ENCODE results near the gene CDCA3.

GRCh38 chr12:6837370-6838060 lies 13.6 kb downstream of the CDCA3 start:
- TF ChIP-seq POLR2AphosphoS5 (IDR thresholded peaks at IDR 0.05) (no peak), POLR2A (IDR thresholded peaks at IDR 0.05) (no peak)
- TF ChIP-seq, protein P1, sequence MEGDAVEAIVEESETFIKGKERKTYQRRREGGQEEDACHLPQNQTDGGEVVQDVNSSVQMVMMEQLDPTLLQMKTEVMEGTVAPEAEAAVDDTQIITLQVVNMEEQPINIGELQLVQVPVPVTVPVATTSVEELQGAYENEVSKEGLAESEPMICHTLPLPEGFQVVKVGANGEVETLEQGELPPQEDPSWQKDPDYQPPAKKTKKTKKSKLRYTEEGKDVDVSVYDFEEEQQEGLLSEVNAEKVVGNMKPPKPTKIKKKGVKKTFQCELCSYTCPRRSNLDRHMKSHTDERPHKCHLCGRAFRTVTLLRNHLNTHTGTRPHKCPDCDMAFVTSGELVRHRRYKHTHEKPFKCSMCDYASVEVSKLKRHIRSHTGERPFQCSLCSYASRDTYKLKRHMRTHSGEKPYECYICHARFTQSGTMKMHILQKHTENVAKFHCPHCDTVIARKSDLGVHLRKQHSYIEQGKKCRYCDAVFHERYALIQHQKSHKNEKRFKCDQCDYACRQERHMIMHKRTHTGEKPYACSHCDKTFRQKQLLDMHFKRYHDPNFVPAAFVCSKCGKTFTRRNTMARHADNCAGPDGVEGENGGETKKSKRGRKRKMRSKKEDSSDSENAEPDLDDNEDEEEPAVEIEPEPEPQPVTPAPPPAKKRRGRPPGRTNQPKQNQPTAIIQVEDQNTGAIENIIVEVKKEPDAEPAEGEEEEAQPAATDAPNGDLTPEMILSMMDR (IDR thresholded peaks at IDR 0.05), result no peak

Measured in gastroesophageal sphincter (tissue), 3 donors.